HEK293 (cell line): ENCODE data around the gene FBXL15.

Experiments
- CTCF ChIA-PET: fragments of 350-600 bp; formaldehyde crosslinking; extraction: SDS; loops from one replicate; lab custom pipeline; 2021; ENCODE audit warnings: antibody characterized with exemption; lab: Yijun Ruan, JAX
- POLR2A ChIA-PET: fragments of 300-600 bp; formaldehyde crosslinking; extraction: SDS; loops from one replicate; lab custom pipeline; 2020; ENCODE audit warnings: antibody characterized with exemption, inconsistent platforms; lab: Yijun Ruan, JAX
- H3K27ac ChIP-seq: fragments of 200-500 bp; sonication (Bioruptor generic); 2 replicates; pipeline ENCODE4 v1.5.1; 2014; ENCODE audit warnings: low read depth, low read length, control low read depth, inconsistent platforms; ENCODE audit errors: extremely low read depth
- H3K36me3 ChIP-seq, 2 experiments: fragments of 200-500 bp in 1 of 2; sonication (Bioruptor generic) in 1 of 2; 1 replicate in 1 of 2; 2 replicates in 1 of 2; pipeline ENCODE4 v1.5.1; 2014 to 2017; ENCODE audit warnings: inconsistent platforms in 2 of 2, low read length in 2 of 2; ENCODE audit not compliant: control insufficient read depth in 2 of 2, insufficient read depth in 1 of 2
- H3K4me1 ChIP-seq: fragments of 200-500 bp; sonication (Bioruptor generic); 2 replicates; pipeline ENCODE4 v1.5.1; 2014; ENCODE audit warnings: mild to moderate bottlenecking, low read length, inconsistent platforms; ENCODE audit not compliant: control insufficient read depth, insufficient read depth
- H3K4me3 ChIP-seq: 2 replicates; pipeline ENCODE4 v1.5.1; 2011; ENCODE audit warnings: low read depth, mild to moderate bottlenecking, control low read depth, low read length, moderate library complexity
- H3K9me3 ChIP-seq: fragments of 200-500 bp; sonication (Bioruptor generic); 2 replicates; pipeline ENCODE4 v1.5.1; 2014; ENCODE audit warnings: low read depth, low read length, inconsistent platforms; ENCODE audit not compliant: control insufficient read depth, insufficient read depth
- ATF2 ChIP-seq: fragments of 450-650 bp; formaldehyde crosslinking; IDR thresholded peaks from 2 replicates; pipeline ENCODE4 v1.5.1; 2016; ENCODE audit warnings: missing biosample characterization, missing genetic modification characterization, low read depth
- PRDM2 ChIP-seq: fragments of 450-650 bp; formaldehyde crosslinking; IDR thresholded peaks from 2 replicates; pipeline ENCODE4 v1.5.1; 2016; ENCODE audit warnings: missing biosample characterization, missing genetic modification characterization, borderline replicate concordance
- TRIM28 ChIP-seq: IDR thresholded peaks from 2 replicates; pipeline ENCODE4 v1.6.1; 2011; ENCODE audit warnings: low read length, control low read depth, borderline replicate concordance
- ZBTB11 ChIP-seq: fragments of 450-650 bp; formaldehyde crosslinking; conservative IDR thresholded peaks from 2 replicates; pipeline ENCODE4 v1.5.1; 2016; ENCODE audit warnings: low read depth, missing biosample characterization, missing genetic modification characterization
- ZBTB17 ChIP-seq: fragments of 450-650 bp; formaldehyde crosslinking; IDR thresholded peaks from 2 replicates; pipeline ENCODE4 v1.5.1; 2016; ENCODE audit warnings: missing biosample characterization, missing genetic modification characterization
- ZBTB44 ChIP-seq: fragments of 450-650 bp; IDR thresholded peaks from 2 replicates; pipeline ENCODE4 v1.5.1; 2018; ENCODE audit warnings: missing biosample characterization, mild to moderate bottlenecking, missing genetic modification characterization
- ZNF121 ChIP-seq: fragments of 450-650 bp; formaldehyde crosslinking; IDR thresholded peaks from 2 replicates; pipeline ENCODE4 v1.5.1; 2016; ENCODE audit warnings: missing biosample characterization, missing genetic modification characterization
- ZNF148 ChIP-seq: fragments of 450-650 bp; formaldehyde crosslinking; IDR thresholded peaks from 2 replicates; pipeline ENCODE4 v1.5.0; 2017; ENCODE audit warnings: missing biosample characterization, missing genetic modification characterization, borderline replicate concordance
- ZNF157 ChIP-seq: fragments of 450-650 bp; formaldehyde crosslinking; IDR thresholded peaks from 2 replicates; pipeline ENCODE4 v1.5.1; 2016; ENCODE audit warnings: missing biosample characterization, missing genetic modification characterization
- ZNF19 ChIP-seq: fragments of 450-650 bp; formaldehyde crosslinking; IDR thresholded peaks from 2 replicates; pipeline ENCODE4; 2016; ENCODE audit warnings: missing biosample characterization, missing genetic modification characterization, low read depth
- ZNF248 ChIP-seq: fragments of 450-650 bp; formaldehyde crosslinking; IDR thresholded peaks from 2 replicates; pipeline ENCODE4 v1.5.1; 2017; ENCODE audit warnings: missing biosample characterization, missing genetic modification characterization
- ZNF398 ChIP-seq: fragments of 450-650 bp; formaldehyde crosslinking; IDR thresholded peaks from 2 replicates; pipeline ENCODE4 v1.5.1; 2017; ENCODE audit warnings: missing biosample characterization, missing genetic modification characterization
- ZNF610 ChIP-seq: fragments of 450-650 bp; formaldehyde crosslinking; IDR thresholded peaks from 2 replicates; pipeline ENCODE4 v1.5.1; 2016; ENCODE audit warnings: missing biosample characterization, missing genetic modification characterization, borderline replicate concordance
- ZNF658 ChIP-seq: fragments of 450-650 bp; formaldehyde crosslinking; IDR thresholded peaks from 2 replicates; pipeline ENCODE4; 2016; ENCODE audit warnings: missing biosample characterization, missing genetic modification characterization
- ZNF777 ChIP-seq: fragments of 450-650 bp; formaldehyde crosslinking; IDR thresholded peaks from 2 replicates; pipeline ENCODE4 v1.5.1; 2017; ENCODE audit warnings: missing biosample characterization, missing genetic modification characterization, borderline replicate concordance
- ZSCAN23 ChIP-seq: fragments of 450-650 bp; formaldehyde crosslinking; IDR thresholded peaks from 2 replicates; pipeline ENCODE4 v1.5.1; 2016; ENCODE audit warnings: missing biosample characterization, missing genetic modification characterization

The FBXL15 gene

GRCh38 chr10:102422545-102423129, 2.0 kb downstream of the FBXL15 start (continued):
- 0 out of 2 replicates have a peak, but pooled peaks have one; percentile 8 for TF ChIP-seq ZBTB11 (tag by site-specific recombination)
- no peak for TF ChIP-seq ZNF19 (tag by site-specific recombination)
- no peak for TF ChIP-seq TRIM28

- H3K9me3 ChIP-seq, result no peaks in the 10 kb centered on the region
- ChIA-PET POLR2A (interaction anchor here (0.8 to 5.2 kb wide), 2 partner anchors 8 to 53 kb away, joined by 3 to 42 read pairs; partner anchors contain the start of gene CUEDC2), CTCF (interaction anchor here (0.6 to 5.6 kb wide), 14 partner anchors 10 to 1381 kb away, joined by 3 to 57 read pairs (median 6); partner anchors contain the start of genes CUEDC2 and NFKB2)
- no peak overlapping the region for H3K27ac ChIP-seq
- H3K4me1 ChIP-seq, result peaks cover 9% of the 10 kb centered on the region
- peaks cover 0 to 32% of the 10 kb centered on the region in 2 experiments; a peak in 1 of 3 replicates for H3K36me3 ChIP-seq
- H3K4me3 ChIP-seq, result no peak overlapping the region
- TF ChIP-seq PRDM2 (tag by site-specific recombination) (no peak), ZBTB17 (no peak), ZNF398 (tag by site-specific recombination) (no peak), ZSCAN23 (tag by site-specific recombination) (no peak), ZNF148 (no peak), ZNF248 (tag by site-specific recombination) (no peak), ZNF658 (tag by site-specific recombination) (no peak), ZNF157 (tag by site-specific recombination) (no peak), ZNF121 (tag by site-specific recombination) (no peak), ZNF610 (tag by site-specific recombination) (no peak), ATF2 (tag by site-specific recombination) (no peak), ZNF777 (tag by site-specific recombination) (no peak), ZBTB44 (tag by site-specific recombination) (no peak)
Observed at GRCh38 chr10:102423372-102423968, 2.8 kb downstream of the FBXL15 start.
